ENCODE results near the gene HSD3B7. TPM values are rescaled to one million over a fixed set of nuclear protein-coding genes. Genes with fewer than 3 reads are reported as not detected.

Gene HSD3B7
- total RNA-seq, 4 donors from 2014 or later: 6.9 to 17.0 (median 8.8) TPM

DNA sequence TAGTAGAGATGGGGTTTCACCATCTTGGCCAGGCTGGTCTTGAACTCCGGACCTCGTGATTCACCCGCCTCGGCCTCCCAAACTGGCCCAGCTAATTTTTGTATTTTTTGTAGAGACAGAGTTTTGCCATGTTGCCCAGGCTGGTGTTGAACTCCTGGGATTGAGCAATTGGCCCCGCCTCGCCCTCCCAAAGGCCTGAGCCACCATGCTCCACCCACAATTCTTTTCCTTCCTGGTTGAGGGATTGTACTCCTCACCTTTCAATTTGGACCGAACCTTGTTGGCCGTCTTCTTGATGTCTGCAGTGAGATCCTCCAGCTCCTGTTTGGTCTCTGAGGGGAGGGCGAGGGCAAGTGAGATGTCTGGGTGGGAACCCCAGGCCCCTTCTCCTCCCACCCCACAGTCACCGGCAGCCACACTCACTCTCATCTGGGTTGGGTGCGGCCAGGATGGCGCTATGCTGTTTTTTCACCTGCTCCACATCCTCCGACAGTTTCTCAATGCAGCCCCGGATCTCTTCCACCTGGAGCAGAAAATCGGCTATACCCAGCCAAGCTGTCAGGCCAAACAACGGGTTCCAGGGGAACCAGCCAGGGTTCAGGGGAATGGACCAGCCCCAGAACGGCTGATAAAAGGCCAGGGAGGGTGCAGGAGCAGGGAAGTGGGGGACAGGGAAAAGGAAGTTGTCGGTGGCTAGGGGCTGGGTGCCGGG is 15.8 kb downstream of the HSD3B7 start:
- H3K36me3 ChIP-seq: no peaks in the 10 kb centered on the region
- H3K27me3 ChIP-seq: no peaks in the 10 kb centered on the region
- WGBS, 2 donors: 42 to 82% methylated on average over 9 to 13 of the region's 19 CpGs
- intact Hi-C loops (cut with DNase I): no loop called here
- peak overlapping the region; percentile 38 to 82 (median 78) for H3K27ac ChIP-seq
- DNase-seq: no peak
- H3K4me3 ChIP-seq: peak overlapping the region; percentile 14 to 43 (median 28)
- peaks cover 33 to 78% (median 42%) of the 10 kb centered on the region in 3 donors for H3K4me1 ChIP-seq
- peak in 1 of 4 donors; percentile 24 for TF ChIP-seq POLR2A (IDR thresholded peaks at IDR 0.05)
- TF ChIP-seq CTCF (IDR thresholded peaks at IDR 0.05): no peak
- no peaks in the 10 kb centered on the region for H3K9me3 ChIP-seq

DNA sequence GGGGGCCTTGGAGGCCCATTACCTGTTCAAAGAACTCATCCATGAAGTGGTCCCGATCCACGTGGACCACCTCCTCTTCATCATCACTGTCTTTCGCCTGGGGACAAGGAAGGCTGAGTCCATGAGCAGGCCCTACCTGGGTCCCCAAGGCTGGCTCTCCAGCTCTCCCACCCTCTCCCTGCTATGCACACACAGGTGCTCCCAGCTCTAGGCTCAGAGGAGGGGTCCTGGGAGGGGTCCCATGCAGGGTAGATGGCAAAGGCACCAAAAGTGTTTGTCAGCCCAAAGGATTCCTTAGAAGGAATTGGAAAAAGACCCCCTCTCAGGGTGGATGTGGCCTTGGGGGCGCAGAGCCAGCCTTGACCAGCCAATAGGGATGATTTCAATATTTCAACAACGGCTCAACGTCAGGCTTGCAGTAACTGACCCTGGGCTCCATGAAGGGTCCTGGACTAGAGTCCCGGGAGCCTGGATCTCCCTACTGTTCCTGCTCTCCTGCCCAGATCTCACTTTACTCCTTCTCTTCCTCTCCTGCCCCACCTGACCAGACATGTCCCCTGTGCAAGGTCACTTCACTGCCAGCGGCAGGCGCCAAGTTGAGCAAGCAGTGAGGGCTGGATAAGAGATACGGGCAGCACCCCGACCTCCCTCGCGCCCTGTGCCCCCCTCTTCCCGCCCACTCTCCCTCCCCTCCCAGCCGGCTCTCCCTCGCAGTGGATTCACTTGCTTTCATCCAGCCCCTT is 16.7 kb downstream of the HSD3B7 start:
- no peak for DNase-seq
- Histone ChIP-seq H3K27ac (peak overlapping the region; percentile 38 to 82 (median 78)), H3K4me3 (peak overlapping the region in 3 of 4 donors; percentile 23 to 43 (median 34)), H3K9me3 (no peaks in the 10 kb centered on the region), H3K4me1 (peaks cover 31 to 71% (median 36%) of the 10 kb centered on the region in 3 donors), H3K27me3 (peaks cover 0 to 6% (median 0%) of the 10 kb centered on the region in 4 donors), H3K36me3 (no peaks in the 10 kb centered on the region)
- TF ChIP-seq POLR2A (IDR thresholded peaks at IDR 0.05) (no peak), CTCF (IDR thresholded peaks at IDR 0.05) (no peak)
- intact Hi-C loops (cut with DNase I): no loop called here
- 21 to 45% methylated on average over 13 to 14 of the region's 16 CpGs for WGBS, 2 donors

GRCh38 chr16:31002250-31002700 is 17.3 kb downstream of the HSD3B7 start:
- Histone ChIP-seq H3K9me3 (no peaks in the 10 kb centered on the region), H3K27ac (peak overlapping the region; percentile 38 to 82 (median 78)), H3K36me3 (no peaks in the 10 kb centered on the region), H3K4me3 (peak overlapping the region in 2 of 4 donors; percentile 34 to 43), H3K4me1 (peaks cover 27 to 65% (median 35%) of the 10 kb centered on the region in 3 donors), H3K27me3 (peaks cover 0 to 11% (median 0%) of the 10 kb centered on the region in 4 donors)
- intact Hi-C loops (cut with DNase I): no loop called here
- no peak for DNase-seq
- no peak for TF ChIP-seq CTCF (IDR thresholded peaks at IDR 0.05)
- TF ChIP-seq POLR2A (IDR thresholded peaks at IDR 0.05): peak in 1 of 4 donors; percentile 22
- WGBS, 2 donors: 15 to 68% methylated on average over 5 to 8 of the region's 10 CpGs

DNA sequence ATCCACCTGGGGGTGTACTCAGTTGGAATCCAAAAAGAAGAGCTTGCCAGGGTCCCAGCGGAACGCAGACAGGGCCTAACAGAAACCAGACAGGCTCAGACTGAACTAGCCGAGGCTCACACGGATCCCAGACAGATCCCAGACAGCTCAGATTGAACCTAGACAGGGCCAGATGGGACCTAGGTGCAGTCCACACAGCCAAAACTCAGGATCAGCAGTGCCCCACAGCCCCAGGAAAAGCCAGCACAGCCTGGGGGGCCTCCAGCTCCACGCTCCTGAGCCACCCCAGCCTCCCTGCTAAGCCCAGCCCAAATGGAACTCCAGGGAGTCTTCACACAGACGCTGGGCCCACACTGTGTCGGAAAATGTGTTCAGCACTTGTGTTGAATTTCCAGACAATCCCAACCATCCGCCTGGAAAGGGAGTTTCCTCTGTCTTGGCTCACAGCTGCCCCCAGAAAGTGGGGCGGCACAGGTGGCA is 17.9 kb downstream of the HSD3B7 start:
- intact Hi-C loops (cut with DNase I): no loop called here
- Histone ChIP-seq H3K4me3 (no peak overlapping the region), H3K4me1 (peaks cover 21 to 59% (median 29%) of the 10 kb centered on the region in 3 donors), H3K9me3 (no peaks in the 10 kb centered on the region), H3K27ac (peak overlapping the region; percentile 38 to 82 (median 74)), H3K27me3 (peaks cover 0 to 17% (median 0%) of the 10 kb centered on the region in 4 donors), H3K36me3 (no peaks in the 10 kb centered on the region)
- no peak for DNase-seq
- TF ChIP-seq POLR2A (IDR thresholded peaks at IDR 0.05) (no peak), CTCF (IDR thresholded peaks at IDR 0.05) (no peak)
- WGBS, 2 donors: 44 to 100% methylated on average over 2 to 6 of the region's 9 CpGs
